Karpas-422 (cell line): ENCODE measurements around the gene KCNJ10. TPM values are rescaled to one million over a fixed set of nuclear protein-coding genes. Genes with fewer than 3 reads are reported as not detected.

Experiments used
- DNase-seq: peaks from one replicate; pipeline ENCODE4 v3.0.0-alpha.2; 2015
- H2AFZ ChIP-seq: fragments of 200-600 bp; sonication (generic); 2 replicates; pipeline ENCODE4 v1.6.1; 2014; ENCODE audit warnings: antibody characterized with exemption, low read length, mixed read lengths
- H3K27ac ChIP-seq: fragments of 200-600 bp; sonication (generic); 2 replicates; pipeline ENCODE4 v1.5.1; 2014; ENCODE audit warnings: mild to moderate bottlenecking, low read length, moderate library complexity
- H3K27me3 ChIP-seq: fragments of 200-600 bp; sonication (generic); 2 replicates; pipeline ENCODE4 v1.6.1; 2014; ENCODE audit warnings: low read length, mixed read lengths
- H3K36me3 ChIP-seq: fragments of 200-600 bp; sonication (generic); 2 replicates; pipeline ENCODE4 v1.6.1; 2014; ENCODE audit warnings: low read length, mixed read lengths; ENCODE audit not compliant: insufficient read depth
- H3K4me1 ChIP-seq: fragments of 200-600 bp; sonication (generic); 2 replicates; pipeline ENCODE4 v1.6.1; 2014; ENCODE audit warnings: mild to moderate bottlenecking, low read length, mixed read lengths
- H3K4me2 ChIP-seq: fragments of 200-600 bp; sonication (generic); 2 replicates; pipeline ENCODE4 v1.6.1; 2014; ENCODE audit warnings: low read length, low read depth, mild to moderate bottlenecking; ENCODE audit not compliant: poor library complexity, severe bottlenecking
- H3K4me3 ChIP-seq: fragments of 200-600 bp; sonication (generic); 2 replicates; pipeline ENCODE4 v1.5.1; 2014; ENCODE audit warnings: mild to moderate bottlenecking, antibody characterized with exemption, low read length, mixed read lengths
- H3K79me2 ChIP-seq: fragments of 200-600 bp; sonication (generic); 2 replicates; pipeline ENCODE4 v1.6.1; 2014; ENCODE audit warnings: mild to moderate bottlenecking, low read length, mixed read lengths
- H3K9ac ChIP-seq: fragments of 200-600 bp; sonication (generic); 2 replicates; pipeline ENCODE4 v1.6.0; 2014; ENCODE audit warnings: low read length
- H3K9me2 ChIP-seq: fragments of 200-600 bp; sonication (generic), shearing (Covaris generic); replicated peaks from 2 replicates; pipeline ENCODE4 v1.6.0; 2014; ENCODE audit warnings: mild to moderate bottlenecking, low read length, moderate library complexity; ENCODE audit not compliant: insufficient read depth
- H3K9me3 ChIP-seq: fragments of 300-700, 200-600 bp; sonication (generic); 2 replicates; pipeline ENCODE4 v1.6.1; 2014; ENCODE audit warnings: low read length, mixed read lengths
- H4K20me1 ChIP-seq: fragments of 200-600 bp; sonication (generic); 2 replicates; pipeline ENCODE4 v1.6.1; 2014; ENCODE audit warnings: mild to moderate bottlenecking, antibody characterized with exemption, low read length, low read depth; ENCODE audit not compliant: insufficient read depth
- total RNA-seq: library from RNA; depleted of rRNA; stranded (reverse); fragments of >200 nt; shearing (Covaris generic); gene quantifications from 2 replicates; pipeline ENCODE4 v1.2.3, GENCODE V29; 2014; ENCODE audit warnings: low replicate concordance

KCNJ10 gene
- total RNA-seq, 1 experiment from 2014 or later: not detected

- H3K4me2 ChIP-seq: no peak overlapping the region
- no peaks in the 10 kb centered on the region for H3K36me3 ChIP-seq
- H3K4me1 ChIP-seq: no peaks in the 10 kb centered on the region
- no peaks in the 10 kb centered on the region for H3K9me3 ChIP-seq
- H4K20me1 ChIP-seq: no peaks in the 10 kb centered on the region
- H3K27me3 ChIP-seq: 0 out of 2 replicates have a peak, but pooled peaks cover 5% of the 10 kb centered on the region
- H3K79me2 ChIP-seq: no peaks in the 10 kb centered on the region
- H3K9ac ChIP-seq: no peak overlapping the region
- no peaks in the 10 kb centered on the region for H3K9me2 ChIP-seq
- H3K27ac ChIP-seq: no peak overlapping the region
- no peak overlapping the region for H2AFZ ChIP-seq
- H3K4me3 ChIP-seq: no peak overlapping the region
- DNase-seq: no peak
Observed at GRCh38 chr1:159958719-159959380, 111.1 kb downstream of the KCNJ10 start.

- no peak overlapping the region for H3K27ac ChIP-seq
- no peak overlapping the region for H3K9ac ChIP-seq
- H3K9me3 ChIP-seq: no peaks in the 10 kb centered on the region
- H3K4me3 ChIP-seq: no peak overlapping the region
- no peaks in the 10 kb centered on the region for H3K36me3 ChIP-seq
- H3K9me2 ChIP-seq: no peaks in the 10 kb centered on the region
- DNase-seq: no peak
- H3K4me1 ChIP-seq: no peaks in the 10 kb centered on the region
- no peak overlapping the region for H2AFZ ChIP-seq
- no peaks in the 10 kb centered on the region for H3K79me2 ChIP-seq
- no peaks in the 10 kb centered on the region for H4K20me1 ChIP-seq
- 0 out of 2 replicates have a peak, but pooled peaks cover 4% of the 10 kb centered on the region for H3K27me3 ChIP-seq
- H3K4me2 ChIP-seq: no peak overlapping the region
Observed at GRCh38 chr1:159957824-159958268, 112.1 kb downstream of the KCNJ10 start.

- Histone ChIP-seq H3K36me3 (no peaks in the 10 kb centered on the region), H3K27me3 (no peaks in the 10 kb centered on the region), H3K27ac (no peak overlapping the region), H3K79me2 (no peaks in the 10 kb centered on the region), H3K9ac (no peak overlapping the region), H3K4me2 (no peak overlapping the region), H3K9me2 (no peaks in the 10 kb centered on the region), H3K9me3 (no peaks in the 10 kb centered on the region), H4K20me1 (no peaks in the 10 kb centered on the region), H3K4me1 (no peaks in the 10 kb centered on the region), H3K4me3 (no peak overlapping the region), H2AFZ (no peak overlapping the region)
- no peak for DNase-seq
Observed at GRCh38 chr1:159955456-159955855, 114.5 kb downstream of the KCNJ10 start.

- no peaks in the 10 kb centered on the region for H3K4me1 ChIP-seq
- no peaks in the 10 kb centered on the region for H3K27me3 ChIP-seq
- H3K9ac ChIP-seq: no peak within 1 kb of the TSS
- no peak within 1 kb of the TSS for H2AFZ ChIP-seq
- no peak within 1 kb of the TSS for H3K4me3 ChIP-seq
- H3K9me3 ChIP-seq: no peaks in the 10 kb centered on the region
- H3K27ac ChIP-seq: no peak within 1 kb of the TSS
- no peak within 1 kb of the TSS for H3K4me2 ChIP-seq
- no peaks in the 10 kb centered on the region for H3K36me3 ChIP-seq
- DNase-seq: no peak
- H3K9me2 ChIP-seq: no peaks in the 10 kb centered on the region
- H4K20me1 ChIP-seq: no peaks in the 10 kb centered on the region
- no peaks in the 10 kb centered on the region for H3K79me2 ChIP-seq
Observed at GRCh38 chr1:159953536-159954515, 116.1 kb downstream of the KCNJ10 start, which contains the start of gene SLAMF9. Gene SLAMF9, minus strand, starts transcription at chr1:159954237. Its CDS starts 100 bp downstream, at chr1:159954137.

- no peaks in the 10 kb centered on the region for H3K36me3 ChIP-seq
- H4K20me1 ChIP-seq: no peaks in the 10 kb centered on the region
- DNase-seq: no peak
- no peak overlapping the region for H3K4me2 ChIP-seq
- H2AFZ ChIP-seq: no peak overlapping the region
- H3K4me1 ChIP-seq: no peaks in the 10 kb centered on the region
- H3K9me3 ChIP-seq: no peaks in the 10 kb centered on the region
- no peaks in the 10 kb centered on the region for H3K79me2 ChIP-seq
- no peaks in the 10 kb centered on the region for H3K27me3 ChIP-seq
- no peak overlapping the region for H3K9ac ChIP-seq
- no peaks in the 10 kb centered on the region for H3K9me2 ChIP-seq
- H3K4me3 ChIP-seq: no peak overlapping the region
- no peak overlapping the region for H3K27ac ChIP-seq
Observed at GRCh38 chr1:159952932-159953331, 117.0 kb downstream of the KCNJ10 start.

- Histone ChIP-seq H3K9ac (no peak overlapping the region), H3K27me3 (no peaks in the 10 kb centered on the region), H3K9me3 (no peaks in the 10 kb centered on the region), H3K36me3 (no peaks in the 10 kb centered on the region), H3K27ac (no peak overlapping the region), H3K9me2 (no peaks in the 10 kb centered on the region), H3K4me1 (no peaks in the 10 kb centered on the region), H4K20me1 (no peaks in the 10 kb centered on the region), H3K4me2 (no peak overlapping the region), H2AFZ (no peak overlapping the region), H3K79me2 (no peaks in the 10 kb centered on the region), H3K4me3 (no peak overlapping the region)
- DNase-seq: no peak
Observed at GRCh38 chr1:159951551-159951950, 118.4 kb downstream of the KCNJ10 start.

- H3K4me2 ChIP-seq: no peak overlapping the region
- no peak overlapping the region for H2AFZ ChIP-seq
- no peaks in the 10 kb centered on the region for H3K9me3 ChIP-seq
- no peak overlapping the region for H3K9ac ChIP-seq
- H3K9me2 ChIP-seq: no peaks in the 10 kb centered on the region
- no peak overlapping the region for H3K4me3 ChIP-seq
- H3K36me3 ChIP-seq: no peaks in the 10 kb centered on the region
- H4K20me1 ChIP-seq: no peaks in the 10 kb centered on the region
- no peaks in the 10 kb centered on the region for H3K4me1 ChIP-seq
- H3K79me2 ChIP-seq: no peaks in the 10 kb centered on the region
- H3K27ac ChIP-seq: no peak overlapping the region
- no peaks in the 10 kb centered on the region for H3K27me3 ChIP-seq
- no peak for DNase-seq
Observed at GRCh38 chr1:159951016-159951415, 118.9 kb downstream of the KCNJ10 start.

- H4K20me1 ChIP-seq: no peaks in the 10 kb centered on the region
- no peaks in the 10 kb centered on the region for H3K27me3 ChIP-seq
- no peak overlapping the region for H3K9ac ChIP-seq
- H3K4me3 ChIP-seq: no peak overlapping the region
- no peaks in the 10 kb centered on the region for H3K36me3 ChIP-seq
- no peaks in the 10 kb centered on the region for H3K9me2 ChIP-seq
- DNase-seq: no peak
- no peaks in the 10 kb centered on the region for H3K79me2 ChIP-seq
- no peak overlapping the region for H3K27ac ChIP-seq
- H2AFZ ChIP-seq: no peak overlapping the region
- H3K4me1 ChIP-seq: no peaks in the 10 kb centered on the region
- no peaks in the 10 kb centered on the region for H3K9me3 ChIP-seq
- no peak overlapping the region for H3K4me2 ChIP-seq
Observed at GRCh38 chr1:159949981-159950381, 120.0 kb downstream of the KCNJ10 start.
